H7 (cell line): ENCODE data around the gene CACFD1. TPM values are rescaled to one million over a fixed set of nuclear protein-coding genes. Genes with fewer than 3 reads are reported as not detected.

ENCODE experiments used
- DNase-seq: peaks from one replicate; pipeline ENCODE4 v3.0.0; 2012
- H3K27me3 ChIP-seq: 2 replicates; pipeline ENCODE4 v1.6.0; 2011; ENCODE audit warnings: mild to moderate bottlenecking, low read length; ENCODE audit not compliant: control insufficient read depth, insufficient read depth
- H3K36me3 ChIP-seq: replicated peaks from 2 replicates; pipeline ENCODE4 v1.5.1; 2011; ENCODE audit warnings: low read length; ENCODE audit not compliant: control insufficient read depth, insufficient read depth
- H3K4me3 ChIP-seq: 2 replicates; pipeline ENCODE4 v1.5.1; 2011; ENCODE audit warnings: low read depth, mild to moderate bottlenecking, control low read depth, low read length, moderate library complexity; ENCODE audit not compliant: insufficient read depth
- total RNA-seq: library from RNA; depleted of rRNA; stranded (reverse); fragments of >200 nt; shearing (Covaris generic); gene quantifications from 2 replicates; pipeline ENCODE4 v1.2.3, GENCODE V29; 2014; rRNA removed

Gene CACFD1
- total RNA-seq, 1 experiment from 2014 or later, result 9.5 TPM

- no peak overlapping the region for H3K4me3 ChIP-seq
- H3K36me3 ChIP-seq, result no peaks in the 10 kb centered on the region
- H3K27me3 ChIP-seq, result no peaks in the 10 kb centered on the region
- no peak for DNase-seq
Observed at GRCh38 chr9:133516256-133516960, 56.6 kb downstream of the CACFD1 start.

- DNase-seq, result no peak
Observed at GRCh38 chr9:133516961-133517350, 57.2 kb downstream of the CACFD1 start.

GRCh38 chr9:133517711-133518110 is 57.9 kb downstream of the CACFD1 start:
- Histone ChIP-seq H3K36me3 (no peaks in the 10 kb centered on the region), H3K4me3 (no peak overlapping the region), H3K27me3 (no peaks in the 10 kb centered on the region)
- DNase-seq, result no peak

More at GRCh38 chr9:133516961-133517350, 57.2 kb downstream of the CACFD1 start:
- Histone ChIP-seq H3K36me3 (no peaks in the 10 kb centered on the region), H3K4me3 (no peak overlapping the region), H3K27me3 (no peaks in the 10 kb centered on the region)

DNA sequence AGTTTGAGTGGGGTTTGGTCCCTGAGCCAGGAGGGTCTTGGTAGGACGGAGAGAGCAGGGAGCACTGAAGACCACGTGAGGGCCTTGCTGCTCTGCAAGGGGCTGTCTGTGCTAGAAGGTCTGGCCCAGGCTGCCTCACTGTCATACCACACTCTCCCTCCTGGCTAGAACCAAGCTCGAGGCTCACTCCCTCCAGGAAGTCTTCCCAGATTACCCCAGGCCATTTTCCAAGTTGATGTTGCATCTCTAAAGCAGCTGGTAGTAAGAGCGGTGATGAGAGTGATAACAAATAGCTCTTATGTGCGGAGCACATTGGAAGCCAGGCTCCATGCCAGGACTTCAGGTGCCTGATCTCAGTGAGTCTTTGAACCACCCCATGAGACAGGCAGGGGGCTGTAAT is 58.4 kb downstream of the CACFD1 start:
- no peak for DNase-seq
- H3K36me3 ChIP-seq, result no peaks in the 10 kb centered on the region
- no peak overlapping the region for H3K4me3 ChIP-seq
- H3K27me3 ChIP-seq, result no peaks in the 10 kb centered on the region

DNA sequence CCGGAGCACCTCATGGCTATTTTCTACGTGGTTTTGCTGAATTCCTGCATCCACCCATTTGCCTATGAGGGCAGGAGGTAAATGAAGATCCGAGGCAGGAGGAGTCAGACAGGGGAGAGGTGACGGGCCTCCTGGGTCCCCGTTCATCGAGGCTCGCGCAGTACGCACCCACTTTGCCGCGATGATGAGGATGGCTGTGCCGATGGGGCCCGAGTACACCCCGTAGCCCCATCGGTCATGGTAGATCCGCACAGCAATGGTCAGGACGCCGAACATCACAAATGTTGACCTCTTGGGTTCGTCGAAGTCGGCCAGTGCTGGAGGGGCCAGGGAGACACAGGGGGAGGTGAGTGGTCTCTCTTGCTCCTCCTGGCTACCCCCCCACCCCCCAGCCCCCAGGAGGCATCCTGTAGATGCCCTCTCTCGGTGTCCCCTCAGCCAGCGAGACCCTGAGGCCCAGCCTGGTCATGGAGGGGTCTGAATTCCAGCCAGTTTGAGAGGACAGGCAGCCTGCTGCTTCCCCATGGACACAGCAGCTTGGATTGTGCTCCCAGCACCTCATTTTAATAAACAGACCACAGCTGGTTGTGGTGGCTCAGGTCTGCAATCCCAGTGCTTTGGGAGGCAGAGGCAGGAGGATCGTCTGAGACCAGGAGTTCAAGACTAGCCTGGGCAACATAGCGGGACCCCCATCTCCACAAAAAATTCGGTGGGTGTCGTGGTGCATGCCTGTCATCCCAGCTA is 59.1 kb downstream of the CACFD1 start:
- no peaks in the 10 kb centered on the region for H3K27me3 ChIP-seq
- H3K36me3 ChIP-seq, result no peaks in the 10 kb centered on the region
- H3K4me3 ChIP-seq, result no peak overlapping the region
- no peak for DNase-seq

DNA sequence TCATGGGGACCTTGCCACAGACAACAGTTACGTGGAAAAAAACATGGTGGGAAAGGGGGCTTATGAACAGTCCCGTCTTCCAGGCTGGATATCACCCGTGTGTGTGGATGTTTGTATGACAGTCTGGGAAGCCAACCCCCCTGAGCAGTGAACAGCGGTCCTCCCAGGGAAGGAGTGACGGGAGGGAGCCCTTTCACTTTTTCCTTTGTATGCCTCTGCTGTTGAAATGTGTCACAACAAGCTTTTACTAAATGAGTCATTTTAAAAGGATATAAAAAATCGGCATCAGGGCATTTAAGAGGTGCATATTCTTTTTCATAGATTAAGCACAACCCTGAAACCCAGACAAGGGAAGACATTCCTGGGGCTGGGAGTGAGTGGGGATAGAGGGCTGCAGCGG is 59.9 kb downstream of the CACFD1 start:
- no peaks in the 10 kb centered on the region for H3K27me3 ChIP-seq
- DNase-seq, result no peak
- no peak overlapping the region for H3K4me3 ChIP-seq
- H3K36me3 ChIP-seq, result no peaks in the 10 kb centered on the region

DNA sequence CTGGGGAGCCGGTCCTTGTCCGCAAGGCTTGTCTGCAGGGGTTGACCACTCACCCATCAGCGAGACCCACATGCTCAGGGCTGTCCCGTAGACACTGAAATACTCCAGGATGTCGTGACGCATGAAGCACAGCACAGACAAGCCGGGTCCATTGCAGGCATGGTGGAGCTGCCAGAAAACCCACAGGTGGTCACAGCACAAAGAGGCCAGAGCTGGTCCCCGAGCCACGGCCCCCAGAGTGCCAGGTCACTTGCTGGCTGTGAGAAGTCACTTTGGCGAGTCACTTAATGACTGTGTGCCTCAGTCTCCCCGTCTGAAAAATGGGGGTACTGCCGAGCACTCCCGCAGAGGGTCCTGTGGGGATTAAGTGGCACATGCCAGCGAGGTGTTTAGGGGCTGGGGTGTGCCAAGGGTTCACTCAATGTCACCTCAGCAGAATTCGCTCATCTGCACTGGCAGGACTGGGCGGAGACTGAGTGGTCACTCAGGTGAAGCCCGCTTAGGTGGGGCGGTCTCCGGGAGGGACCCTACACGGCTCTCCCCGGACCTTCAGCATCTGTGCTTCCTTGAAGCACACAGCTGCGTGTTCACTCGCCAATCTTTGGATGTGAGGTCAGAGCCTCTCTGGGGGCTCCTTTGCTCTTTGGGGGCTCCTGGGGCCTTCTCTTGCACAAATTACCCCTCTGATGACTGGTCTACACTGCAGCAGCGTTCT is 60.5 kb downstream of the CACFD1 start:
- no peaks in the 10 kb centered on the region for H3K36me3 ChIP-seq
- no peak for DNase-seq
- H3K27me3 ChIP-seq, result no peaks in the 10 kb centered on the region
- no peak overlapping the region for H3K4me3 ChIP-seq

Other genes with a start within 250 kb of the CACFD1 start
- 0.63 TPM in 1 of 2 replicates, not detected in the other for gene ABO, start 184.8 kb upstream of the CACFD1 start, total RNA-seq
- gene SURF6, start 123.8 kb upstream of the CACFD1 start, total RNA-seq, result 42.0 and 45.2 TPM in 2 replicates
- 61.0 and 64.6 TPM in 2 replicates for gene MED22, start 111.8 kb upstream of the CACFD1 start, total RNA-seq
- 2,813 and 2,948 TPM in 2 replicates for gene RPL7A, start 111.8 kb upstream of the CACFD1 start, total RNA-seq
- gene SURF1, start 103.5 kb upstream of the CACFD1 start, total RNA-seq, result 30.6 and 31.8 TPM in 2 replicates
- gene SURF2, start 103.4 kb upstream of the CACFD1 start, total RNA-seq, result 25.8 and 28.1 TPM in 2 replicates
- gene SURF4, start 83.9 kb upstream of the CACFD1 start, total RNA-seq, result 174 and 181 TPM in 2 replicates
- gene STKLD1, start 83.6 kb upstream of the CACFD1 start, total RNA-seq, result 0.17 and 0.41 TPM in 2 replicates
- 28.5 and 33.5 TPM in 2 replicates for gene REXO4, start 42.0 kb upstream of the CACFD1 start, total RNA-seq
- gene ADAMTS13, start 37.6 kb upstream of the CACFD1 start, total RNA-seq, result 2.8 and 5.5 TPM in 2 replicates
- gene SLC2A6, start 19.1 kb downstream of the CACFD1 start, total RNA-seq, result 13.8 and 18.2 TPM in 2 replicates
- gene MYMK, start 65.0 kb downstream of the CACFD1 start, total RNA-seq, result not detected in 2 replicates
- 0.42 and 0.70 TPM in 2 replicates for gene ADAMTSL2, start 74.7 kb downstream of the CACFD1 start, total RNA-seq
- 1.2 and 3.7 TPM in 2 replicates for gene FAM163B, start 149.4 kb downstream of the CACFD1 start, total RNA-seq
- 0.07 TPM in 1 of 2 replicates, not detected in the other for gene DBH, start 176.4 kb downstream of the CACFD1 start, total RNA-seq